HG02571 (cell line): ENCODE measurements around the gene COL7A1.

Source experiments
- ATAC-seq: cut with Tn5 transposase; IDR thresholded peaks from one replicate; pipeline ENCODE4 v1.9.1; 2021; ENCODE audit warnings: mild to moderate bottlenecking, moderate library complexity; ENCODE audit not compliant: unreplicated experiment

The COL7A1 gene

DNA sequence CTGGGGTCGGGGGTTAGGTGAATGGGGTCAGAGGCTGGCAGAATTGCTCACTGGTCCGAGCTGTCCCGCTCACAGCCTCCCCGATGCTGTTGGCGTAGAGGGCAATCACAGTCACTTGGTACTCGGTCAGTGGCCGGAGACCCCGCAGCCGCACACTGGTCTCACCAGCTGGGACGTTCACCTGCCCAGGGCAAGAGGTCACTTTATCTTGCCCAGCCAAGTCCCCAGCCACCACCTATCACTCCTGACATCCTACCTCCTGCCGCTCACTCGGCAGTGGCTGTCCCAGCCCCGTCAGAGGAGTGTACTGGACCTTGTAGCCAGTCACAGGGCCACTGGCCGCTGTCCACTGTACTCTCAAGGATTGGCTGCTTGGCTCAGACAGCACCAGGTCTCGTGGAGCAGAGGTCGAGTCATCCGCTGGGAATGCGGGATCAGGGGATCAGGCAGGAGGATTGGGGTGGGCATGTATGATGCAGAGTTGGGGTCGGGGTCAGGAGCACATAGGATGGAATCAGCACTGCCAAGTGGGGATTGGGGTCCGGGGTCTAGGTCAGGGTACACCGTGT is 2.5 kb downstream of the COL7A1 start:
- ATAC-seq: no peak

DNA sequence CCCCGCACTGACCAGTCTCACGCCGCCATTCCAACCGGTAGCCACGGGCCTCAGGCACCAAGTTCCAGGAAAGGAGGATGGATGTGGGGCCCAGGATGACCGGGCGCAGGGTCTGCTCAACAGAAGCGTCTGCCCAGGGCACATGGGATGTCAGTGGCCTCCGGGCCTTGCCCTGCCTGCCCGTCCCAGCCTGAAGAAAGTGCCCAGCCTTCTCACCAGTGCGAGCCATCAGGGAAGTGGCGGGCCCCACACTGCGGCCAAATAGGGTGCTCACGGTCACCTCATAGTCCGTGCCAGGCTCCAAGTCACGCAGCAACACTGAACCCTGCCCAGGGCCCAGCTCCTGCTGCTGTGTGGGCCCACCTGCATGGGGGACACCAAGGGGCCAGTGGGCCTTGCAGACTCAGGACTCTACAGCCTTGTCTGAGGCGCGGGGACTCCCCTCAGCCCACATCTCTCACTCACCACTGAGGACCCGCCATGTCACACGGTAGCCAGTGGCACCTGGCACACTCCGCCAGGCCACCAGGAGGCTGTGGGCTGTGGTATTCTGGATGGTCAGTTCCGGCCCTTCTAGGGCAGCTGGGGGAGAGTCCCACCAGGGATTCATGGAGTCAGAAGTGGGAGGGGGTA is 3.1 kb downstream of the COL7A1 start:
- ATAC-seq: no peak

DNA sequence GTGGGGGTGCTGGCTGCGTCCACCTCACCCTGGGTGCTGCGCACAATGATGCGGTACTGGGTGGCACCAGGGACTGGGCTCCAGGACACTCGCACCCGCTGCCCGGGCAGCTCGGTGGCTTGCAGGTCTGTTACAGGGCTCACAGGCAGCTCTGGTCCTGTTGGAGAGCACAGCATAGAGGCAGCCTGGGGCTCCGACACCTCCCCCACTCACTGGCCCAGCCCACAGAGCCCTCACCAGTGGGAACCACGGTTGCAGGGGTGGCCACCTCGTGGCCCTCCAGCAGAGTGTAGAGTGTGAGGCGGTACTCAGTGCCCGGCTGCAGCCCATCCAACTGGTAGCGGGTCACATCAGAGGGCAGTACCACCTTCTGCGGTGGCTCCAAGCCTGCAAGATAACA is 3.7 kb downstream of the COL7A1 start:
- ATAC-seq: no peak

DNA sequence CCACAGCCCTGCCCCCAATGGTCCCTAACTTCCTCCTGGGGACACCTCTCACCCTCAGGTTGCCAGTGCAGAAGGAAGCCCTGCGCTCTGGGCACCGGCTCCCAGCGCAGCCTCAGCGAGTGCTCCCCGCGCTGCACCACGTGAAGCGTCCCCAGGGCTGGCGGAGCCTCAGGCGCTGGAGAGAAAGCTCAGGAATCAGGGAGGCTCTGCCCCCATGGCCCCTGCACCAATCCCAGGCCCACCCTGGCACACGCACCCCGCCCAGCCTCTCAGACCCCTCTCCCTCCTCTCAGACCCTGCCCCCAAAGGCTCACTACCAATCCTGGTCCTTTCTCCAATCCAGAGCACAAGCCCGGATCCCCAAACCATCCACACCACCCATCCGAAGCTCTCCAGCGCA is 6.9 kb downstream of the COL7A1 start:
- no peak for ATAC-seq

DNA sequence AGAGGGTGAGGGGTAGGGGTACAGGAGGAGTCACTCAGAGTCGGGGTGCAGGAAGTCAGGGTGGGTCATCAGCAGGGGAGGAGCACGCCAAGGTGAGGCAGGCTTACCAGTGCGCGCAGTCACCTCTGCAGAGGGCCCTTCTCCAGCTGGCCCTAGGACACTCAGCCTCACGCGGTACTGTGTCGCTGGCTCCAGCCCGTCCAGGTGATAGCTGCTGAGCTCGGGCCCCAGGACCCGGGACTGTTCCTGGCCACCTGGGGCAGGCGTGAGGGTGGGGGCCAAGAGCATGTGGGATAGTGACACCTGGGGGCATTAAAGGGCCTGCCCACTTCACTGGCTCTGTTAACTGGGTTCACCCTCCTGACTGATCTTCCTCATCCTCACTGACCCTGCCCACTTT is 7.4 kb downstream of the COL7A1 start:
- ATAC-seq: no peak

DNA sequence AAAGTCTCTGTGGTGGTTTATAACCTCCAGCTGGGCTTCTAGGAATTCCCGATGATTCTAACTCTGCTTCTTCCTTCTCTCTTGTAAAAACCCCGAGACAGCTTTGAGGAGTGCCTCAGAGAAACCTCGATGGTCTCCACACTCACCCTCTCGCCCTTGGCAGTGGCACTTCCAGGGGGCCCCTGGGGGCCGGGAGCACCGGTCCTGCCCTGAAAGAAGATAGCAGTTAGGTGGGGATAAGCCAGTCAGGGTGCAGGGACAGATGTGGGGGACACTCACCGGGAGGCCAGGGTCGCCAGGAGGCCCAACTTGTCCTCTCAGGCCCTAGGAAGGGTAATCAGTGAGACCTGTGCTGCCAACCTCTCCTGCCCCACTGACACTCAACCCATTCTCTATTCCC is 9.7 kb downstream of the COL7A1 start:
- no peak for ATAC-seq

DNA sequence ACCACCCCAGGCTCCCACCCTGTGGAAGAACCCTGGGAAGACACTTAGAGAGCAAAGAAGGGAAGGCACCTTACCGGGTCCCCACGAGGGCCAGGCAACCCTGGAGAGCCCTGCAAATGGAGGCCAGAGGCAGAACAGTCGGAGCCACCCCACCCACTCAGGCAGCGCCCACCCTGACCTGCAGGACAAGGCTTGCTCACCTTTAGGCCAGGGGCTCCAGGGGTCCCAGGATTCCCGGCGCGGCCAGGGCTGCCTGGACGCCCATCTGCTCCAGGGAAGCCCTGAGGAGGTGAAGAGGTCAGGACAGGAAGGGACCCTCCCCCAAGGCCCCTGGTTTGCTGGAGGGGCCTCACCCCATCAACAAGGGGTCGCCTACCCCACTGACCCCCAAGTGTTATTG is 10.3 kb downstream of the COL7A1 start:
- no peak for ATAC-seq

DNA sequence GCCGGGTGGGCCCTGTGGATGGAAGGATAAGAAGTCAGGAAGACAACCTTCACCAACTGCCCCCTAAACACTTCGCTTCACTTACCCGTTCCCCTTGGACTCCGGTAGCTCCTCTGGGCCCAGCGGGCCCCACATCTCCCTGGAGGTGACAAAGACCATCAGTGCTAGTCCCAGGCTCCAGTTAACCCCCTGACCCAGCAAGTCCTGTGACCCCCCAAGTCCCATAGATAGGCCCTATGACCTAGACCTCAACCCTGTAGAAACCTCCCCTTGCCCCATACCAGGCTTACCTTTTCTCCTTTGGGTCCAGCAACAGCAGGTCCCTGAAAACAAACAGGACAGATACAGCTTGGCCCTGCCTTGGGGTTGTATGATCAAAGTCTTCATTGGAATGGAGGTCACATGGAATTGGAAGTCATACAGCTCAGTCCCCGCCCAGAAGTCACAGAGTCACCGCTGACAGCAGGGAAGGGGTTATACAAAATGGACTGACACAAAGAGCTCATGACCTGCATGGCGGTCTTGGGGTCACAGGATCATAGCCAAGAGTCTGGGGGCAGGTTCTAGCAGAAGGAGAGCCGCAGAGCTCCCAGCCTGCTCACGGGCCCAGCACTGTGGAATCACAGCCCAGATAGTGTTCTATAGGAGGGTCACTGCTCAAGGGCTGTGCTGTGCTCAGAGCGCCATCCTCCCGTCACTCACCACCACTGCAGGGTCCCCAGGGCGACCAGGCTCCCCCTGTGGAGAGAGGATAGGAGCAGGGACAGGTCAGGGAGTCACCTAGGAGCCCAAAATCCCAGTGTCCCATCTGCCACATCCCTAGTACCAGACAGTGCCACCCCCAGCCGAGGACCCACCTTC is 13.3 kb downstream of the COL7A1 start:
- ATAC-seq: no peak

DNA sequence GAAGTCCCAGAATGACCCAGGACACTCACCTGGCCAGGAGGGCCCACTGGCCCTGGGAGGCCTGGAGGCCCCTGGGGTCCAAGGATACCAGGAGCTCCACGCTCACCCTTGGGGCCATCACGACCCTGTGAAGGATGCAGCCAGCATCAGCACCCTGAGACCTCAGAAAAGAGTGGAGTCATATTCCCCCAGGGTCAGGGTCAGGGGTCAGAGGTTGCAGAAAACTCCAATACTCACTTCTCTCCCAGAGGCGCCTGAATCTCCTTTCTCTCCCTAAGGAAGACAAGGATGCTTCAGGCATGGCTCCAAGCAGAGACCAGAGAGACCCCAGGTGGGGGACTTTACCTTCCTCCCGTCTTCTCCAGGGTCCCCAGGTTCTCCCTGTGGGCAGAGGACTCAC is 18.5 kb downstream of the COL7A1 start:
- no peak for ATAC-seq

DNA sequence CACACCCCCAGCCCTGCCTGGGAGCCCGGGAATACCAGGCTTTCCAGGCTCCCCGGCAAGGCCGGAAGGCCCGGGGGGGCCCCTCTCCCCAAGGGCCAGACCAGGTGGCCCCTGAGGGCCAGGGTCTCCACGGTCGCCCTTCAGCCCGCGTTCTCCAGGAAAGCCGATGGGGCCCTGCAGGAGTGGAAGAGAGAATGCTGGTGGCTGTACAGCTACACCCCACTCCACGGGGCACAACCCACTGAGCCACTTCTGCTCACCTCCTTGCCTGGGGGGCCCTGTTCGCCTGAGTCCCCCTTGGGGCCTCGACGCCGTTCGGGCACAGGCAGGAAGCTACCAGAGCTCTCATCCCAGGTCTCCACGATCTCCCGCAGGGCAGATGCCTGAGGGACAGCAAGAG is 19.8 kb downstream of the COL7A1 start:
- no peak for ATAC-seq

DNA sequence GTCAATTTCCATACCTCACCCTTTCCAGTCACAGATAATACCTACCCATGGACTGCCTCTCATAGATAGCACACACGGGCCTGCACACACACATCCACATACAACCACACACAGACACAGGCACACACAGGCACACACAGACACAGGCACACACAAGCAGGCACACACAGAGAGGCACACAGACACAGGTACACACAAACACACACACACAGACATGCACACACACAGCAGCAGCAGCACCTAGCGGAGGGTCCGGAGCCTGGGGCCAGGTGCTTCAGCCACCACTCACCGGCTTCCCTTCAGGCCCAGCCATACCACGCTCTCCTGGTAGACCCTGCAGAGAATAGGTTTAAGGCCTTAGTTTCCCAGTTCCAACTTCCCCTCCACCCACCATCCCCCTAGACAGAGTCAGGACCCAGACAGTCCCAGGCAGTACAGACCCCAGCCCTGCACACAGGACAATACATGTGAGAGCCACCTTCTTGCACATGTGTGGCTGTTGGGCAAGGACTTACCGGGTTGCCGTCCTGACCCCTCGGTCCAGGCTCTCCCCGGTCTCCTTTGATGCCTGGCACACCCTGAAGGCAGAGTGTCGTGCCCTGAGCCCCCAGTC is 21.1 kb downstream of the COL7A1 start:
- ATAC-seq: no peak

DNA sequence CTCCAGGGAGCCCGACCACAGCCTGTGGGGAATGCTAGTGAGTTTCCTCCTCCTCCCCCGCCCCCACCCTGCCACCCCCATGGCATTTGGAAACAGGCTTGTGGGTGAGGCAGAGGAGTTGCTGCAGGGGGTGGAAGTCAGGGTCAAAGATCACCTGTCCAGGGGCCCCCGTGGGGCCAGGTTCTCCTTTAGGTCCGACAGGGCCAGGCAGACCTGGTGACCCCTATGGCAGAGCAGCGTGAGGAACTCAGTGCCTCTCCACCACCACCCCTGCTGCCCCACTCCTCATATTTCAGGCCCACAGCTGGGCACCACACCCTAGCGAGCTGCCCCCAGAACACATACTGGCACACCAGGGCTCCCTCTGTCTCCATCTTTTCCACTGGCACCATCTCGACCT is 22.6 kb downstream of the COL7A1 start:
- no peak for ATAC-seq

DNA sequence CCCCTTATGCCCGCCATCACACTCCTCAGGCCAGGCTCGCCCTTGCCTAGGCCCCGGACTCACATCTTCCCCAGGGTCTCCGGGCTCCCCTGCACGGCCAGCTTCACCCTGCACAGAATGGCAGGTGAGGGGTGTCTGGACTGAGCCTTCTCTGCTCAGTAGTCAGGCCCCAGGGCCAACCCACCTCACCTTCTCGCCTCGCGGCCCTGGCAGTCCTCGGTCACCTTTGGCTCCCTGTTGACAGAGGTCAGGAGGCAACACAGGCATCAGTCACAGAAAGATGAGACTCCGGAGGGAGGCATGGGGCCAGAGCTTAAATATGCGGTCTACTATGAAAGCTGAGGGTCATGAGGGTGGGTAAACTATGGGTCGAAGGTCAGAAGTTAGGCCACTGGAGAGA is 23.2 kb downstream of the COL7A1 start:
- no peak for ATAC-seq

DNA sequence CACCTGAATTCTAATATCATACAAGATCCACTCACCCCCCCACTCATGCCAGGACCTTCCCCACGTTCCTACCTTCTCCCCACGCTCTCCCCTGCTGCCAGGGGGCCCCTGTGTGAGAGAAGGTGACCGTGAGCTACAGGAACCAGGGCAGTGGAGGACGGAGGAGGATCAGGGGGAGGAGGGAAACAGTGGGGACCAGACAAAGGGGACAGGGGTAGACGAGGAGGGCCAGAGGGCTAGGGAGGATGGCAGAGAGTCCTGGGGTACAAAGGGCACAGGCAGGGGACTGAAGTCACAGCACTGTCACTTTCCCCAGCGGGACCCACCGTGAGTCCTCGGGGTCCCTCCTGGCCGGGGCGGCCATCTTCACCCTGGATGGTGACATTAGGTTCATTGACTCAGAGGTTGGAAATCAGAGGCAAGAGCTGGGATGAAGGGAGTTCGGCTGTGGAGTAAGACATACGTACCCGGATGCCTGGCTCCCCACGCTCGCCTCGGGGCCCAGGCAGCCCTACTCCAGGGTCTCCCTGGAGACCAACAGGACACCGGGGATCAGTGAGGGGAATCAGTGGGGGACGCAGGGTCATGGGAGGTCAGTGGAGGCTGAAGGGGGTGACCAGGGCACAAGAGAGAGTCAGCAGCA is 25.2 kb downstream of the COL7A1 start:
- ATAC-seq: no peak

DNA sequence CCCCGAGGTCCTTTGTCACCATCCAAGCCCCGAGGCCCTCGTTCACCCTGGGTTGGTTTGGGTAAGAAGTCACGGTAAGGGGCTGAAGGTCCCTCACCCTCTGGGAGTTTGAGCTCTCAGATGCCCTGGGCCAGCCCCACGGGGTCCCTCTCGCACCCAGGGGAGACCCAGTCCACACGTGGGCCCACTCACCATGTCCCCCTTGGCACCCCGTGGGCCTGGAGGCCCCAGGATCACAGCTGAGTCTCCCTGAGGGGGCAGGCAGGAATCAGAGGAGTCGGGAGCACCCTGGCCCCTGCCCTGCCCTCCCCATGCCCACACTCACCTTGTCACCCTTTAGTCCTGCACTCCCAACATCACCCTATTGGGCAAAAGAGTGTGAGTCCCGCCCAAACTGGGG is 25.7 kb downstream of the COL7A1 start:
- no peak for ATAC-seq

DNA sequence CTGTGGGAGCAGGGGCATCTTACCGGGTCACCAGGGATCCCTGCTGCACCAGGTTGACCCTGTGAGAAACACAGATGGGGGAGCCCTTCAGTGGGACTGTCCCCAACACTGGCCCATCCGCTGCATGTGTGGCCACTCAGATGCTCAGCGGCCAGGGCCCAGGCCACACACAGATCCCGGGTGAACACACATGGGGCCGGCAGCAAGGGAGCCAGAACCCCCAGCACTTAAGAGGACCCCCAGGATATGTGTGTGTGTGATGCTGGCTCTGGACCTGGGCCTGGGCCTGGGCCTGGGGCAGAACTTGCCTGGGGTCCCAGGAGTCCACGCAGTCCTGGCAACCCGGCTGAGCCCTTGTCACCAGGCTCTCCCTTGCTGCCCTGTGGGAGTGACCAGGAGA is 26.7 kb downstream of the COL7A1 start:
- no peak for ATAC-seq

DNA sequence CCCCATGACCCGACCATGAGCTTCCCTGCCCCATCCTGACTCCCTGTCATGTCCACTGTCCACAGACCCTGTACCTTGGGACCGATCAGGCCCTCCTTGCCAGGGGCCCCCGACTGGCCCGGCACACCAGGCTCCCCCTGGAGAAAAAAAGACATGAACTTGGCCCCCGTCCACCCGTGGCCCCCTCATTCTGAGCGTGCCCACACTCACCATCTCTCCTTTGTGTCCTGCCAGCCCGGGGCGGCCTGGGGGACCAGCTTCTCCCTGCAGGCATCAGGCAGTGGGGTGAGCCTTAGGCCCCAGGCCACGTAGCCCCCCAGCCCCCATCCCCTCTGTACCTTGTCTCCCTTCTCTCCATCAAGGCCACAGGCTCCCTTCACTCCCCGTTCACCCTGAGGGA is 27.6 kb downstream of the COL7A1 start:
- no peak for ATAC-seq

DNA sequence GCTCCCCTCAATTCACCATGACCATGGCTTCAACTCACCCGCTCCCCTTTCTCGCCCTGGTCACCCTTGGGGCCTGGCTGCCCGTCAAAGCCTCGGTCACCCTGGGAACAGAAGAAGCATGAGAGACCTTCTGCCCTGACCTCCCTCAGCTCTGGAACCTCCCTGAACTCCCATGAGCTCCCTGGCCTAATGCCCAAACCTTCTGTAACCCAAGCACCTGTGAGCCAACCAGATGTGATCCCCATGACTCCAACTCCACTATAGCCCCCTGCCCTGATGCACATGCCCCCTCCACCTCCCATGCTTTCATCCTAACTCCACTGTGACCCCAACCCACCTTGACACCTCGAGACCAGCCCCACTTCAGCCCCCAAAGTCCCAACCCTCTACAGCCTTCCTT is 28.0 kb downstream of the COL7A1 start:
- no peak for ATAC-seq

DNA sequence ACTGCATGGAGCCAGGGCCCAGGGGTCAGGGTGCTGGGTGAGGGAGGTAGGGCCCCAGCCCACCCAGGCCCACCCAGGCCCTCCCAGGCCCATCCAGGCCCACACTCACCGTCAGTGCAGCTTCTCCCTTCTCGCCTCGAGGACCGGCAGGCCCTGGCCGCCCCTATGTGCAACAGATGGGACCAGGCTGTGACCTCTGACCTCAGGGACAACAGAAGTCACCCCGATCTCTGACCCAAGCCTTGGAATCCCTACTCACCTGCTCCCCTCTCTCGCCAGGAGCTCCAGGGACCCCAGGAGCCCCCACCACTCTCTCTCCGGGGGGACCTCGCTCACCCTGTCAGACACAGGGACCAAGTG is 28.7 kb downstream of the COL7A1 start:
- no peak for ATAC-seq

DNA sequence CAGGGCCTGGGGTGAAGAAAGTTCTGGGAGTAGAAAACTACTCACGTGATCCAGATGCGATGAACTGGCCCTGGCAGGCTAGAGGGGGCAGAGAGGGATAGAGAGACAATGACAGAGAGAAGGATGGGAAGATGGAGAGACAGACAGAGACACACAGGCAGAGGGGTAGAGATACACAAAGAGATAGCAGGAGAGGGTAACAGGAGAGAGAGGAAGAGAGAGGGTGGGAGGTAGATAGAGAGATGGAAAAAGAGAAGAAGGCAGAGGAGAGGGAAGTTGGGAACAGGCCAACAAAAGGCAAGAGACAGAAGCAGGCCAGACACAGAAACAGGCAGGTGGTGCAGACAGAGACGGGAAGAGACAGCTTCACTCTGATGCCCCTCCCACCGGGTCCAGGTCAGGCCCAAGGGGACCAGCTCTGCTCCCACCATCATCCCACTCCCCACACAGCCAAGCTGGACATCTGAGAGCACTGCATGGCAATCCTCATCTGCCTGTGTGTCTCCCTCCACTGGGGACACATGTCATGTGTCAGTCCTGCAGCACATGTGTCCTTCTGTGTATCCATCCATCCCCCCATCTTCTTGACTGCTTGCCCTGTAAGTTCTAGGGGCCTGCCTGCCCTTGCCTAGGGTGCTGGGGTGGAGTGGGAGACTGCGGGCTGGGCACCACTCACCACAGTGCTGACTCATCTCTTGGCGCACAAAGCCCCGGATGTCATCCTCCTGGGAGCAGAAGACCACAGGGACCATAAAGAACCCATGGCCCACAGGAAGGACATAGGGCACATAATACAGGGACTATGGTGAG is 29.3 kb downstream of the COL7A1 start:
- ATAC-seq: no peak

DNA sequence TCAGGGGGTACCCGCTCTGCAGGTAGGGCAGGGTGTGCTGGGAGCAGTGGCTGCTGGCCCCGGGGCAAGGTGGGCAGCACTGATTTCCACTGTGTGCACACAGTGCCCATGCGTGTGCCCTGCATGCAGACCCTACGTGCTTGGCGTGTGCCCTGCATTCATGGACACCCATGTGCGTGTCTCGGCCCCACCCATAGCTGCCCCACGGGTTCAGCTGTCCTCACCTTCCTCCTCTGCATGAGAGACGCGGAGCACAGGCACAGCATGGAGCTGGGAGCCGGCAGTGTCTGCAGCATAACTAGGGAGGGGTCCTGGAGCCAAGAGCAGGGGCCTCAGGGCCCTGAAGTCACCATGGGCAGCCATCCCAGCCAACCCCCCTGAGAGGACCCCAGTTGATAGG is 29.9 kb downstream of the COL7A1 start:
- no peak for ATAC-seq
